GM19025 (cell line): ENCODE measurements around the gene TMEM181.

Experiments
- ATAC-seq: cut with Tn5 transposase; IDR thresholded peaks from one replicate; pipeline ENCODE4 v1.9.1; 2021; ENCODE audit warnings: mild to moderate bottlenecking, low read depth, moderate library complexity; ENCODE audit not compliant: unreplicated experiment

Gene TMEM181

DNA sequence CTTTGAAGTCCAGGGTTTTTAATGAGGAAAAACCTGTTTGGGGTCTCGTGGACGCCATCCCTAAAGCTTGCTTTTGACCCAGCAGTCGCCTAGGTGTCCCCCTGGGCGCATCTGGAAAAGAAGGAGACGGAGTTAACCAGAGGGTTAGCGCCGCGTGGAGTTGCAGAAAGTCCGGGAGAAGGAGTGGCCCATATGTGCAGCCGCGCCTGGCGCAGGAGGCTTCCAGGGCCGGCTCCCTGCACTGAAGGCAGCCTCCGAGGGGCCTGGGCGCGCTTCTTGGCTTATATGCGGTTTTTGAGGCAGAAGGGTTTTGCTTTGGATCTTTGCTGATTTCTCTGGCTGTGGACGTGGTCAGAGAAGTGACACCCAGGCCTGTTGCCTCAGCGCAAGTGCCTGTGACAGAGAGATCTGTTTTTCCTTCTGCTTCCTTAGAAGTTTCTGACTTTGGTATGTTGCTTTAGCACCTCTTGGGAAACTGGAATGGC is 987 bp downstream of the TMEM181 start:
- ATAC-seq = no peak

GRCh38 chr6:158561321-158561884 is 1.5 kb downstream of the TMEM181 start:
- no peak for ATAC-seq

DNA sequence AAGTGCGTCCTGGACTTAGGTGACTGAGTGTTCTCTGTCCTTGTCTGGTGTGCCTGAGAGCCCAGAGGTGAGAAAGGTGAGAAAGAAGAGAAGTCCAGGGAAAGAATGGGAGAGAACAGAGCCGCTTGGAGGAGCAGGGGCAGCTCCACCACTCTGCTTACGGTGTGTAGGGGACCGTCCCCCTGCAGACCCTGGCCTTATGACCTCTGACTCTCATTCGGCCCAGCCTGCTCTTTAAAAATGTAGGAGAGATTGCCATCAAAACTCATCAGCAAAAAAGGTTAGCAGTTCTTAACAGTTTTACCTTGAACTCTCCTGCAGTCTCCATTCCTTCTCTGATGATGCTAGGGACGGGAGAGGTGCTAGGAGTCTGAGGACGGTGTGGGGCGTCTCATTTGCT is 2.0 kb downstream of the TMEM181 start:
- ATAC-seq = no peak

- ATAC-seq = no peak
These were observed 4.6 kb downstream of the TMEM181 start for GRCh38 chr6:158564243-158565121.

DNA sequence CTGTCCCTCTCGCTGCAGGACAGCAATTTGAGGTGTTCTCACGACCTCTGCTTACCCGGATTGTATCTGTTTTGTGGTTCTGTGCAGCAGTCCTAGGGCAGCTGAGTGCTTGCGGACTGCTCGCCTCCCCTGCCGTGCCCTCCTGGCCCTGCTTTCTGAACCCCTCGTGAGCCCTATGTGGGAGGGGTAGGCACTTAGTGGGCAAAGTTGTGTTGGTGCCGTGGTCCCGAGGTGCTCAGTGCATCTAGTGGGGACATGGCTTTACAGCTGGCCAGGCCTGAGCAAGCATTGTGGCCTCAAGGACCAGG is 5.2 kb downstream of the TMEM181 start:
- no peak for ATAC-seq

- no peak for ATAC-seq
These were observed 5.7 kb downstream of the TMEM181 start for GRCh38 chr6:158565482-158566040.

GRCh38 chr6:158566207-158566818 is 6.4 kb downstream of the TMEM181 start:
- no peak for ATAC-seq

- ATAC-seq = no peak
These were observed 7.3 kb downstream of the TMEM181 start for GRCh38 chr6:158567152-158567551.

GRCh38 chr6:158567871-158568401 is 8.0 kb downstream of the TMEM181 start:
- no peak for ATAC-seq

DNA sequence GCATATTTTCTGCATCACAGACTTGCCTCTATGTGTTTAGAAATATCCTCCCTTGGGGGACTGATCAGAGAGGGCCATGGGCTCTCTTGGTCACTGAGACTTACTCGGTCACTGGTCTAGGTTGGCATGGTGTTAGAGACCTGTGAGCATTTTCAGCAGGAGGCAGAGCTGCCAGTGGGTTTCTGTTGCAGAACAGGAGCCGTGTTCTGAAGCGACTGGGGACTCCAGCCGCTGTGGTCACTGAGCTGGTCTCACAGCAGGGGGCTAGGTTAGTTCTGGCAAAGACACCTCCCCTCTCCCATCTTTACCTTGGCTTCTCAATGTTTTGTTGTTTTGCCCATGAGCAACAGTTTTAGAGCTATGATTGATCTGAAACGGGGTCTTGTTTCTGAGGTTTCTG is 8.7 kb downstream of the TMEM181 start:
- ATAC-seq = no peak

DNA sequence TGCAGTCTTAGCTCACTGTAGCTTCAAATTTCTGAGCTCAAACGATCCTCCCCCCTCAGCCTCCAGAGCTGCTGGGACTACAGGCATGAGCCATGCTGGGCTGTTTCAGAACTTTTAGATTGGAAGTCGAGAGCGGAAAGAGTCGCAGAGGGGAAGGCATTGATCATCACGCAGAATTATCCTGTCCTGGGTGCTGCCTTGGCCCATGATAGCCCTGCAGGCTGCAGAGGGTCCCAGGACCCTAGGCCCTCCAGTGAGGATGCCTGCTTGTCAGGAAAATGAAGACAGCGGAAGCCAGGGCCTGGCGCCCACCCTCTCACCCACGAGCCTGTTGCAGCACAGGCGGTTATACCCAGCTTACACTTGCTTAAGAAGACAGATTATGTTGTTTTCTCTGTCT is 9.1 kb downstream of the TMEM181 start:
- ATAC-seq = no peak

DNA sequence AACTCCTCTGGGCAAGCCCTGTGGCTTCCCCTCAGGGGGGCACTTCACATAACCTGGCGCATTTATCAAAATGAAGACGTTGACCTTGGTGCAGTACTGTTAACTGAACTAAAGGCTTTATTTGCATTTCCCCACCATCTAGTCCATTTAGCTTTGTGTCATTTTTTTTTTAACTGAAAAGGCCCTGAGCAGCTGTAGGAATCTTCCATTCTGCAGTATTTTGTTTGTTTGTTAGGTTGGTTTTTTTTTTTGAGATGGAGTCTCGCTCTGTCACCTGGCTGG is 10.7 kb downstream of the TMEM181 start:
- ATAC-seq = no peak

DNA sequence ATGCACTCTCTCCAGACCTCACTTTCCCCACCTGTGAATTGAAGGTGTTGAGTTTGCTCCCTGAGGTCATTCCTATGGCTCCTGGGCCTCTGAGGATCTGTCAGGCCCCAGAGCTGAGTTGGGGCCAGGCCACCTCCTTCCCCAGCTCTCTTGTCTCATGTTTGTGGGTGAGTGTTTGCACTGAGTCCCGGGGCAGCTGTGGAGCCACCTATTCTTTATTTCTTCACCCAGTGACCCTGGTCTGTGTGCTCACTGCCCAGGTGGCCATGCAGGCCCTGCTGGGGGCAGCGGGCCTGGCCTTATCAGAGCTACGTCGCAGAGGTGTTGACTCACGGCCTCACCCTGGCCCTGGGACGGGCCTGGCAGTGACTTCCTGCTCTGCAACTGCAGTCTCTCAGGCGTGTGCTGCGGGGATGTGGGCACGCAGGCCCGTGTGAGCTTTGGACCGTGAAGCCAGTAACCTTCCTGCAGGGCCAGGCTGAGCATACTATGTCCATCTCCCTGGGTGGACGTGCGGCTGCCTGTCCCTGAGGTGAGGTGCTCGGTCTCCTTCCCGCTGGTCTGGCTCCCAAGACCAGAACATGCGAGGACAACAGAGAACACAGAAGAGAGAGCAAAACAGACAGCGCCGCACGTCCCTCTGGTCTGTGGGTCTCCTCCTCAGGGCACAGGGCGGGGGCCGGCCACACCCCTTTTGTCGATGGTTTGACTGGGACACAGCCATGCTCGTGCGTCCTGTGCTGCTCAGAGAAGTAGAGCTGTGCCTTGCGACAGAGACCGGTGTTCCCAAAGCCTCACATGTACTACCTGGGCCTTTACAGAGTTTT is 12.1 kb downstream of the TMEM181 start:
- ATAC-seq = no peak

DNA sequence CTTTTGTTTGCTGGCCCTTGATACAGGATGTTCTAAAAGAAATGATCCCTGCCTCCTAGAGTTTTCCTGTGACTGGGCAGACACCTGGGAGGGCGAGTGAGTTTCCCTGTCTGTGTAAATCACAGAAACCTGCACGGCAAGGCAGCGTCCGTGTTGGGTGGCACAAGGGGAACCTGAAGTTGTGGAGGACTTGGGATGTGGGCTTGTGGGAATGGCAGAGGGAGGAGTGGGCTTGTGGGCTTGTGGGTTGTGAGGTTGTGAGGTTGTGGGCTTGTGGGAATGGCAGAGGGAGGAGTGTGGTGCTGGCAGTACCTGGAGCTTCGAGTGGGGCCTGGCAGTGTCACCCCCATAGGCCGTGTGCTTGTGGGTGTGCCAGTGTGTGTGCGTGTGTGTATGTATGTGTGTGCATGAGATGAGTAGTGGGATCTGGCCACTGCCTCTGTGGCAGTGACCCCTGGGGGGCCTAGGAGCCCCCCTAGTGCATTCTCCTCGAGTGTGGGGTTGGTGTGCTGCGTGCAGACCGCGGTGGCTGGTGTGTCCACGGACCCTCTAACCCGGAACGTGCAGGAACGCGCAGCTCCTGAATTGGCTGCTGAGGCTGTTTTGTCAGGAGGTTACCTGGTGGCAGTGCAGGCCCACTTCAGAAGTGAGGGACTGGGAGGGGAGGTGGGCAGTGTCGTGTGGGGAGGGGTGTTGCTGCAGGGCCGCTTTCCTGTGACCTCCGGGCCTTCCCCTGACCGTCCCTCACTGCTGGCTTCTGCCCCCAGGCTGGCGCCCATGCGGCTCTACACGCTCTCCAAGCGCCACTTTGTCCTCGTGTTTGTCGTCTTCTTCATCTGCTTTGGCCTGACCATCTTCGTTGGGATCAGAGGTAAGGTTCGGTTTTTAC is 13.0 kb downstream of the TMEM181 start:
- ATAC-seq = no peak

GRCh38 chr6:158573542-158573931 is 13.6 kb downstream of the TMEM181 start:
- ATAC-seq = no peak

DNA sequence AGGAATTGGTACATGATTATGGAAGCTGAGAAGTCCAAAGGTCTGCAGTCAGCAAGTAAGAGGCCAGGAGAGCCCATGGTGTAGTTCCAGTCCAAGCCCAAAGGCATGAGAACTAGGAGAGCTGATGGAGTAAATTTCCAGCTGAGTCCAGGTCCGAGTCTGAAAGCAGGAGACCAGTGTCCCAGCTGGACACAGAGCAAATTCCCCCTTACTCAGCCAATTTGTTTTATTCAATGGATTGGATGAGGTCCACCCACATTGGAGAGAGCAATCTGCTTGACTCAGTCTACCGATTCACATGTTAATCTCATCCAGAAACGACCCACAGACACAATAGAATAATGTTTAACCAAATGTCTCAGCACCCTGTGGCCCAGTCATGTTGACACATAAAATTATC is 14.9 kb downstream of the TMEM181 start:
- no peak for ATAC-seq

- no peak for ATAC-seq
These were observed 15.7 kb downstream of the TMEM181 start for GRCh38 chr6:158575550-158575949.

DNA sequence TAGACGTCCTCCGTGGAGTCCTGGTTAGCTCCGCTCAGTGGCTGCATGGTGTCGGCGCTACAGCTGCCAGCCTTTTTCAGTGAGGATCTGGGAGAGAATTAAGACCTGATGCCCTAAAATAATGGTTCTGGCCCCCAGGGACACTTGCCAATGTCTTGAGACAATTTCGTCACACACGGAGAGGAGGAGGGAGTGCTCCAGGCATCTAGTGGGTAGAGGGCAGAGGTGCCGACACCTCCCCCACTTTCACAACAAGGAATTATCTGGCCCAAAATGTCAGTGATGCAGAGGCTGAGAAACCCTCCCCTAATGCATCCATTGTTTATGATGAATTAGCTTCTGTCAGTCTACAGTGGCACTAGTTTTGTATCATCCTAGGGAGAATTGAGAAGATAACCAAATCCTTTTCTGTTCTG is 24.4 kb downstream of the TMEM181 start:
- no peak for ATAC-seq

DNA sequence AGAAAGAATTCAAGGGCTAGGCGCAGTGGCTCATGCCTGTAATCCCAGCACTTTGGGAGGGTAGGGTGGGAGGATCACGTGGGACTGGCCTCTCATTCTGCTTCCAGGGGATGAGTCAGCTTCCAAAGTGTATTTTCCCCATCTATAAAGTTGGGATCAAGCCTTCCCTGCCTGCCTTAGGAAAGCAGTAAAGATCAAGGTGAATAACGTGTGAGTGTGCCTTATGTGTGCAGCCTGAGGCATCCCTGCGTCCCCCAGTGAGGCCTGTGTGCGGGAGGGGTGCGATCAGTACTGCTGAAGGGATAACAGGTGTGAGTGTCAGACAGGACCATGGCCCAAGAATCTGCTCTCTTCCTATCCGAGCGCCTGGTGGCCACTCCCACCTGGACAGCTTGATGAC is 26.8 kb downstream of the TMEM181 start:
- no peak for ATAC-seq

DNA sequence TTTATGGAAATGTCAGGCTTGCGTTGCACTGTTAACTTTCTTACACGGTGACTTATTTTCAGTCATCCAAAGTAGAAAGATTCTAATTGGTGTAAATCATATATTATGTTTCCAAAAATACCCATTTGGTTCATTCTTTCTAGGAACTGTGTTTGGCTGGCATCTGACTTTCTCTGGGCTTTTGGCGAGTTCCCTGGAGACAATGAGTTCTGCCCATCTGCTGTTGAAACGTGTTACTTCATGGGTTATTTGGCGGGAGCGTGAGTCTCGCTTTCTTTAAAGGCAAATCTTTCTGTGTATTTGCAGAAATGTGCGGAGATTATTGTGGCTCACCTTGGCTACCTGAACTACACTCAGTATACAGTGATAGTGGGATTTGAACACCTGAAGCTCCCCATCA is 29.5 kb downstream of the TMEM181 start:
- no peak for ATAC-seq
